BLaER1 (cell line): Measurements from ENCODE around the gene RMND1.

Experiments used
- H3K27ac ChIP-seq: shearing (Covaris generic); formaldehyde crosslinking; 2 replicates; pipeline ENCODE4 v1.8.1; 2022
- H3K27me3 ChIP-seq: shearing (Covaris generic); formaldehyde crosslinking; 2 replicates; pipeline ENCODE4 v1.8.1; 2022
- H3K36me3 ChIP-seq: shearing (Covaris generic); formaldehyde crosslinking; 2 replicates; pipeline ENCODE4 v1.8.1; 2022
- H3K4me1 ChIP-seq: shearing (Covaris generic); formaldehyde crosslinking; 2 replicates; pipeline ENCODE4 v1.8.1; 2022
- H3K4me2 ChIP-seq: shearing (Covaris generic); formaldehyde crosslinking; 2 replicates; pipeline ENCODE4 v1.8.1; 2022
- H3K4me3 ChIP-seq: shearing (Covaris generic); formaldehyde crosslinking; 2 replicates; pipeline ENCODE4 v1.8.1; 2022
- H3K9ac ChIP-seq: shearing (Covaris generic); formaldehyde crosslinking; 2 replicates; pipeline ENCODE4 v1.8.1; 2022
- H3K9me3 ChIP-seq: shearing (Covaris generic); formaldehyde crosslinking; 2 replicates; pipeline ENCODE4 v1.8.1; 2022
- H4K20me1 ChIP-seq: shearing (Covaris generic); formaldehyde crosslinking; 2 replicates; pipeline ENCODE4 v1.8.1; 2022
- Cebpa-rat ChIP-seq: shearing (Covaris generic); IDR thresholded peaks from 2 replicates; pipeline ENCODE4 v1.8.1; 2022

The RMND1 gene

GRCh38 chr6:151451950-151452749, at the start of gene RMND1:
RMND1 (minus strand) TSS chr6:151452126; CDS start chr6:151445811, 6,315 bp downstream.
- Histone ChIP-seq H4K20me1 (no peaks in the 10 kb centered on the region), H3K9ac (peak within 1 kb of the TSS; percentile 89), H3K4me2 (peak within 1 kb of the TSS; percentile 90), H3K36me3 (no peaks in the 10 kb centered on the region), H3K27ac (peak within 1 kb of the TSS; percentile 85), H3K4me1 (peaks cover 34% of the 10 kb centered on the region), H3K4me3 (peak within 1 kb of the TSS; percentile 79), H3K9me3 (no peaks in the 10 kb centered on the region), H3K27me3 (no peaks in the 10 kb centered on the region)
- TF ChIP-seq Cebpa-rat, result no peak

GRCh38 chr6:151499551-151499950, 47.6 kb upstream of the RMND1 start:
- Histone ChIP-seq H3K27ac (no peak overlapping the region), H3K36me3 (no peaks in the 10 kb centered on the region), H3K4me1 (no peaks in the 10 kb centered on the region), H3K9me3 (peaks cover 3% of the 10 kb centered on the region), H4K20me1 (no peaks in the 10 kb centered on the region), H3K4me2 (no peak overlapping the region), H3K4me3 (no peak overlapping the region), H3K9ac (no peak overlapping the region), H3K27me3 (0 out of 2 replicates have a peak, but pooled peaks cover 2% of the 10 kb centered on the region)
- no peak for TF ChIP-seq Cebpa-rat

GRCh38 chr6:151498327-151498726, 46.4 kb upstream of the RMND1 start:
- Histone ChIP-seq H3K4me2 (no peak overlapping the region), H3K27ac (no peak overlapping the region), H3K36me3 (no peaks in the 10 kb centered on the region), H3K27me3 (peaks cover 13% of the 10 kb centered on the region), H3K4me3 (no peak overlapping the region), H4K20me1 (no peaks in the 10 kb centered on the region), H3K4me1 (no peaks in the 10 kb centered on the region), H3K9me3 (peaks cover 15% of the 10 kb centered on the region), H3K9ac (no peak overlapping the region)
- TF ChIP-seq Cebpa-rat, result no peak

DNA sequence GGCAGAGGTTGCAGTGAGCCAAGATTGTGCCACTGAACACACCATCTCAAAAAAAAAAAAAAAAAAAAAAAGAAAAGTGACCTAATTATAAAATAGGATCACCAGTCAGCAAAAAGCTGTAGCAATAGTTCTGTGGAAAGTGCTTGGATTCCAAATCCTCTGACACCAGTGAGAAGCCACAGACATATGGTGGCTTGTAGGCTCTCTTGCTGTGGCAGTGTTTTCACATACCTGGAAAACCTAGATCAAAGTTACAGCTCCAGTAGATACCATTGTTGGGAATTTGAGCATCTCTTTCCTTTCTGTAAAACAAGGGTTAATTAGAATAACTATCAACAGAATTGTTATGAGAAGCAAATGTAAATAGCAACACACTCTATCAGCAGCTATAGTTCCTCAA, 46.0 kb upstream of the RMND1 start:
- no peak overlapping the region for H3K4me3 ChIP-seq
- H3K27me3 ChIP-seq, result peaks cover 13% of the 10 kb centered on the region
- H3K9me3 ChIP-seq, result peaks cover 18% of the 10 kb centered on the region
- H3K4me2 ChIP-seq, result no peak overlapping the region
- H3K27ac ChIP-seq, result no peak overlapping the region
- no peak overlapping the region for H3K9ac ChIP-seq
- TF ChIP-seq Cebpa-rat, result no peak
- H3K36me3 ChIP-seq, result no peaks in the 10 kb centered on the region
- no peaks in the 10 kb centered on the region for H3K4me1 ChIP-seq
- H4K20me1 ChIP-seq, result no peaks in the 10 kb centered on the region

GRCh38 chr6:151495380-151495779, 43.5 kb upstream of the RMND1 start:
- H3K4me2 ChIP-seq, result no peak overlapping the region
- no peak overlapping the region for H3K4me3 ChIP-seq

DNA sequence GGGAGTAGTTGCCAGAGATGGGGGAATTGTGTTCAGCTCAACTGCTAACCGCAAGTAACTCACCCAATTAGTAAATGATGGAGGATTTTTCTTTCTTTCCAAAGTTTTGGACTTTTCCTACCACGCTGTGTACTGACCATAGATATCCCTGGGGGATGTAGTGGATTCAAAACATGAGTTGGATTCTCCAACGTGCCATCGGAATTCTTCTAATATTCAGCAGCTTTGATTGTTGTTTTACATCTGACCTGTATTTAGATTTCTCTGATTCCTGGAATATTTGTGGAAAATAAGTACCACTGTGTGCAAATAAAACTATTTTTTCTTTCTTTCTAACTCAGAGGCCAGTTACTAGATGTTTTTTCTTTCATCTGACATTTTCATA, 43.0 kb upstream of the RMND1 start:
- Histone ChIP-seq H3K27me3 (peaks cover 13% of the 10 kb centered on the region), H3K4me3 (no peak overlapping the region), H3K4me2 (no peak overlapping the region), H3K9me3 (peaks cover 18% of the 10 kb centered on the region), H3K4me1 (no peaks in the 10 kb centered on the region), H4K20me1 (no peaks in the 10 kb centered on the region), H3K9ac (no peak overlapping the region), H3K36me3 (no peaks in the 10 kb centered on the region), H3K27ac (no peak overlapping the region)
- no peak for TF ChIP-seq Cebpa-rat

More at GRCh38 chr6:151495380-151495779, 43.5 kb upstream of the RMND1 start:
- Histone ChIP-seq H3K36me3 (no peaks in the 10 kb centered on the region), H3K27ac (no peak overlapping the region), H3K27me3 (peaks cover 13% of the 10 kb centered on the region), H3K9me3 (peaks cover 18% of the 10 kb centered on the region), H3K4me1 (no peaks in the 10 kb centered on the region), H3K9ac (no peak overlapping the region), H4K20me1 (no peaks in the 10 kb centered on the region)
- no peak for TF ChIP-seq Cebpa-rat

GRCh38 chr6:151494235-151494935, 42.5 kb upstream of the RMND1 start:
- no peak overlapping the region for H3K27ac ChIP-seq

GRCh38 chr6:151493804-151494234, 41.9 kb upstream of the RMND1 start, which contains the start of gene CCDC170:
CCDC170 (plus strand) TSS chr6:151494017; CDS start chr6:151494129, 112 bp downstream.
- H3K9ac ChIP-seq, result no peak within 1 kb of the TSS
- H4K20me1 ChIP-seq, result no peaks in the 10 kb centered on the region
- H3K4me3 ChIP-seq, result no peak within 1 kb of the TSS
- H3K27me3 ChIP-seq, result peaks cover 13% of the 10 kb centered on the region
- H3K27ac ChIP-seq, result no peak within 1 kb of the TSS
- TF ChIP-seq Cebpa-rat, result no peak
- H3K4me1 ChIP-seq, result no peaks in the 10 kb centered on the region
- no peak within 1 kb of the TSS for H3K4me2 ChIP-seq
- no peaks in the 10 kb centered on the region for H3K36me3 ChIP-seq
- peaks cover 18% of the 10 kb centered on the region for H3K9me3 ChIP-seq

More at GRCh38 chr6:151494235-151494935, 42.5 kb upstream of the RMND1 start:
- Histone ChIP-seq H3K4me2 (no peak overlapping the region), H3K9ac (no peak overlapping the region), H3K4me1 (no peaks in the 10 kb centered on the region), H4K20me1 (no peaks in the 10 kb centered on the region), H3K4me3 (no peak overlapping the region), H3K9me3 (peaks cover 18% of the 10 kb centered on the region), H3K36me3 (no peaks in the 10 kb centered on the region), H3K27me3 (peaks cover 13% of the 10 kb centered on the region)
- TF ChIP-seq Cebpa-rat, result no peak

DNA sequence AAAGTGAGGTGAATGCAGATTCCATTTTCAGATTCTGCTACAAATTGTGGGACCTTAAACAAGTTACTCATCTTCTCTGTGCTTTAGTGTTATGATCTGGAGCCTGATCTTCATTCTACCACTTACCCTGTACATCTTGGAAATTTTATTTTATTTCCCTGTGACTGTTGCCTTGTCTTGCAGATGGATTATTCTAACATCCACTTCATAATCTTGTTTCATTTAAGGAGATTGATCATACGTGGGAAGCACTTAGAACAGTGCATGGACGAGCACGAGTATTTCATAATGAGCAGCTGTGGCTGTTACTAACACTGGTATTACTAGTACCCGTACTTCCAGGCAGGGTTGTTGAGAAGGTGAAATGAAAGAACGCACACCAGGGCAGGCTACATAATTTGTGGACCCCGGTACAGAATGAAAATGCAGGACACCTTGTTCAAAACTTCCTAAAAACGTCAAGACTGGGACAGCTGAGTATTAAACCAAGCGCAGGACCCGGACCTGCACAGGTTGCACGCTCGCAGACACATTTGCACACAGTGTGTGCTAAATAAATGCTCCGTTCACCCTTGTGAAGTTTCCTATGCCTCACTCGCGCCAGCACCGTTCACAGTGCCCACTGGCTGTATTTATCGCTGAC, 41.4 kb upstream of the RMND1 start:
- Histone ChIP-seq H3K9ac (no peak overlapping the region), H4K20me1 (no peaks in the 10 kb centered on the region), H3K9me3 (peaks cover 18% of the 10 kb centered on the region), H3K36me3 (no peaks in the 10 kb centered on the region), H3K4me1 (no peaks in the 10 kb centered on the region), H3K27ac (no peak overlapping the region), H3K4me3 (no peak overlapping the region), H3K4me2 (no peak overlapping the region), H3K27me3 (peaks cover 13% of the 10 kb centered on the region)
- no peak for TF ChIP-seq Cebpa-rat

- Histone ChIP-seq H4K20me1 (no peaks in the 10 kb centered on the region), H3K27ac (no peak overlapping the region), H3K4me1 (no peaks in the 10 kb centered on the region), H3K4me3 (no peak overlapping the region), H3K4me2 (no peak overlapping the region), H3K27me3 (peaks cover 13% of the 10 kb centered on the region), H3K9me3 (peaks cover 18% of the 10 kb centered on the region), H3K36me3 (no peaks in the 10 kb centered on the region), H3K9ac (no peak overlapping the region)
- no peak for TF ChIP-seq Cebpa-rat
Observed at GRCh38 chr6:151490996-151491395, 39.1 kb upstream of the RMND1 start.
